T-cell (primary cell): ENCODE measurements around the gene C22orf23. TPM values are rescaled to one million over a fixed set of nuclear protein-coding genes. Genes with fewer than 3 reads are reported as not detected.
A peak's percentile ranks its signal among the peaks of the same experiment; 100 is the strongest.

Experiments used
- ATAC-seq, 4 experiments: fragments of 200-7000 bp in 3 of 4; fragments of 150-1000 bp in 1 of 4; cut with Tn5 transposase; replicated peaks in 1 of 4; 1 replicate in 3 of 4; 2 replicates in 1 of 4; pipeline ENCODE4 v1.10.0; 2021; ENCODE audit warnings: moderate library complexity in 3 of 4, mild to moderate bottlenecking in 2 of 4, moderate number of reproducible peaks in 1 of 4
- CTCF ChIA-PET, 2 donors: fragments of 300-600 bp; sonication (Branson Sonifier 250); formaldehyde crosslinking; loops; one replicate each; lab custom pipeline; 2022; ENCODE audit warnings: antibody characterized with exemption in 2 of 2; lab: Charles Lee
- POLR2A ChIA-PET, 2 donors: fragments of 300-600 bp; sonication (Branson Sonifier 250); formaldehyde crosslinking; loops; one replicate each; lab custom pipeline; 2022; ENCODE audit warnings: antibody characterized with exemption in 2 of 2; lab: Charles Lee
- DNase-seq, 35 experiments: peaks; one replicate each; pipeline versions ENCODE4 v3.0.0 to v3.0.0-alpha.2; 2013 to 2023
- H3K27ac ChIP-seq: one replicate; pipeline ENCODE4 v1.5.1; 2013; ENCODE audit warnings: low read length
- H3K27me3 ChIP-seq, 2 experiments: replicated peaks in 1 of 2; 1 replicate in 1 of 2; 2 replicates in 1 of 2; pipeline versions ENCODE4 v1.6.1 to v1.7.0; 2013; ENCODE audit warnings: low read length in 1 of 2, mixed read lengths in 1 of 2; ENCODE audit not compliant: control insufficient read depth in 2 of 2, insufficient read depth in 2 of 2; ENCODE audit errors: extremely low read depth in 1 of 2
- H3K36me3 ChIP-seq, 2 donors: 1 replicate in 1 of 2; 2 replicates in 1 of 2; pipeline versions ENCODE4 v1.6.1 to v1.7.0; 2013; ENCODE audit warnings: low read length in 1 of 2; ENCODE audit not compliant: control insufficient read depth in 2 of 2, insufficient read depth in 1 of 2; ENCODE audit errors: extremely low read depth in 1 of 2
- H3K4me1 ChIP-seq, 2 experiments: 1 replicate in 1 of 2; 2 replicates in 1 of 2; pipeline versions ENCODE4 v1.6.1 to v1.7.0; 2013; ENCODE audit warnings: low read length in 2 of 2, mixed read lengths in 1 of 2; ENCODE audit not compliant: insufficient read depth in 2 of 2, control insufficient read depth in 1 of 2; ENCODE audit errors: extremely low read depth in 1 of 2
- H3K4me3 ChIP-seq, 2 donors: 1 replicate in 1 of 2; 2 replicates in 1 of 2; pipeline versions ENCODE4 v1.5.1 to v1.7.0; 2013; ENCODE audit warnings: mild to moderate bottlenecking in 2 of 2, low read length in 1 of 2, moderate library complexity in 1 of 2; ENCODE audit not compliant: control insufficient read depth in 1 of 2; ENCODE audit errors: extremely low read depth in 1 of 2
- H3K9me3 ChIP-seq: 2 replicates; pipeline ENCODE4 v1.7.0; 2013
- H3K27ac Mint-ChIP-seq, 2 donors: one replicate each; pipeline ENCODE4 v1.8.0; 2020 to 2021; ENCODE audit warnings: mild to moderate bottlenecking in 2 of 2, mixed read lengths in 2 of 2
- H3K27me3 Mint-ChIP-seq, 2 donors: one replicate each; pipeline ENCODE4 v1.8.0; 2021 to 2022; ENCODE audit warnings: mixed read lengths in 2 of 2
- H3K36me3 Mint-ChIP-seq: one replicate; pipeline ENCODE4 v1.8.0; 2021; ENCODE audit warnings: mixed read lengths
- H3K4me1 Mint-ChIP-seq, 3 donors: one replicate each; pipeline ENCODE4 v1.8.0; 2020 to 2022; ENCODE audit warnings: mixed read lengths in 3 of 3, mild to moderate bottlenecking in 1 of 3
- H3K4me3 Mint-ChIP-seq, 3 donors: one replicate each; pipeline ENCODE4 v1.8.0; 2020 to 2022; ENCODE audit warnings: mild to moderate bottlenecking in 3 of 3, mixed read lengths in 3 of 3, moderate library complexity in 3 of 3
- H3K9me3 Mint-ChIP-seq, 3 donors: one replicate each; pipeline ENCODE4 v1.8.0; 2020 to 2022; ENCODE audit warnings: mixed read lengths in 3 of 3
- WGBS: methylation state at CpG from one replicate; pipeline ENCODE4 v1.1.5; 2013; ENCODE audit warnings: missing lambda C conversion rate; ENCODE audit not compliant: insufficient coverage; 5-methylcytosine and 5-hydroxymethylcytosine counted together
- total RNA-seq, 35 experiments: library from RNA in 6 of 35; stranded (reverse) in 6 of 35; fragments of 120-200 nt in 1 of 35; gene quantifications; one replicate each; pipeline versions ENCODE4 v1.2.1 to v1.2.4 and lab custom pipeline; 2013 to 2026

The C22orf23 gene
- total RNA-seq, 5 donors from 2014 or later (not counting 1 experiment from before 2014, with no cell fraction given), result not detected

DNA sequence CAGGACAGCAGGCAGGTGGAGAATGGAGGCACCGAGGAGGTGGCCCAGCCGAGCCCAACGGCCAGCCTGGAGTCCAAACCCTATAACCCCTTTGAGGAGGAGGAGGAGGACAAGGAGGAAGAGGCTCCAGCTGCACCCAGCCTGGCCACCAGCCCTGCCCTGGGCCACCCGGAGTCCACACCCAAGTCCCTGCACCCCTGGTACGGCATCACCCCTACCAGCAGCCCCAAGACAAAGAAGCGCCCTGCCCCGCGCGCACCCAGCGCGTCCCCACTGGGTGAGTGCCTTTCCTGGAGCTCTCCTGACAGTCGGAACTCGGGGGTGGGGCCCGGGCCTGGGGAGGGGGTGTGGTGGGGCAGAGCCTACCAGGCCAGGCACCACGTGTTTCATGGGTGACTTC lies 27.6 kb downstream of the C22orf23 start:
- peaks cover 21 to 58% of the 10 kb centered on the region in 2 donors for H3K36me3 ChIP-seq
- no peak overlapping the region for H3K27ac Mint-ChIP-seq

DNA sequence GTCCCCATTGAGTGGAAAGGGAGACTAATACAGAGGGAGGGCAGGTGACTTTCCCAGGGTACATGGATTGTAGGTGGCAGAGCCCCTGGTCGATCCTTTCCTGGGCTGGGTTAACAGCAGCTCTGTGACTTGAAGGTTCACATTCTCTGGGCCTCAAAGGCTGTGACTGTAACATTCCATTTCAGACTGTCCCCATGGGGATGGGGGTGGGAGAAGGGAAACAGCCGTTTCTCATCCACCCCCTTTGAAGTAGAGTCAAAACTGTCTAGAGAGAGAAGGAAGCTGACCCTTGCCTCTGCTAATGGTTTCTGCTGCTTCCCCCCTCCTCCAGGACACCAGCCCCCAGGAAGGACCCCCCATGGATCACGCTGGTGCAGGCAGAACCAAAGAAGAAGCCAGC lies 28.1 kb downstream of the C22orf23 start:
- no peaks in the 10 kb centered on the region for H3K27me3 Mint-ChIP-seq
- H3K36me3 Mint-ChIP-seq, result peaks cover 17% of the 10 kb centered on the region
- no peaks in the 10 kb centered on the region for H3K9me3 Mint-ChIP-seq
- ChIA-PET CTCF (interaction anchor here in 1 of 2 donors (0.6 kb wide), 1 partner anchor 103 kb away, joined by 13 read pairs; no protein-coding TSS in a partner anchor), POLR2A (no interaction called here)
- 100% methylated on average over 1 of the region's 3 CpGs for WGBS
- H3K4me3 Mint-ChIP-seq, result no peak overlapping the region
- ATAC-seq, result no peak
- H3K4me1 Mint-ChIP-seq, result peaks cover 0 to 2% (median under 1%) of the 10 kb centered on the region in 3 donors
- no peaks in the 10 kb centered on the region for H3K4me1 ChIP-seq
- no peaks in the 10 kb centered on the region for H3K27me3 ChIP-seq
- no peak for DNase-seq
- no peak overlapping the region for H3K27ac ChIP-seq
- no peak overlapping the region for H3K27ac Mint-ChIP-seq
- no peaks in the 10 kb centered on the region for H3K9me3 ChIP-seq
- no peak overlapping the region for H3K4me3 ChIP-seq
- H3K36me3 ChIP-seq, result peaks cover 19 to 56% of the 10 kb centered on the region in 2 donors

More for the DNA sequence above, 27.6 kb downstream of the C22orf23 start:
- no peak overlapping the region for H3K4me3 Mint-ChIP-seq
- H3K9me3 Mint-ChIP-seq, result no peaks in the 10 kb centered on the region
- H3K4me1 Mint-ChIP-seq, result peaks cover 0 to 2% (median 0%) of the 10 kb centered on the region in 3 donors
- no peak overlapping the region for H3K4me3 ChIP-seq
- ATAC-seq, result no peak
- H3K27me3 ChIP-seq, result no peaks in the 10 kb centered on the region
- H3K27ac ChIP-seq, result no peak overlapping the region
- no peak for DNase-seq
- 93% methylated on average over 5 of the region's 15 CpGs for WGBS
- ChIA-PET POLR2A (no interaction called here), CTCF (interaction anchor here in 1 of 2 donors (0.6 kb wide), 1 partner anchor 103 kb away, joined by 13 read pairs; no protein-coding TSS in a partner anchor)
- no peaks in the 10 kb centered on the region for H3K9me3 ChIP-seq
- no peaks in the 10 kb centered on the region for H3K4me1 ChIP-seq
- peaks cover 17% of the 10 kb centered on the region for H3K36me3 Mint-ChIP-seq
- H3K27me3 Mint-ChIP-seq, result no peaks in the 10 kb centered on the region

DNA sequence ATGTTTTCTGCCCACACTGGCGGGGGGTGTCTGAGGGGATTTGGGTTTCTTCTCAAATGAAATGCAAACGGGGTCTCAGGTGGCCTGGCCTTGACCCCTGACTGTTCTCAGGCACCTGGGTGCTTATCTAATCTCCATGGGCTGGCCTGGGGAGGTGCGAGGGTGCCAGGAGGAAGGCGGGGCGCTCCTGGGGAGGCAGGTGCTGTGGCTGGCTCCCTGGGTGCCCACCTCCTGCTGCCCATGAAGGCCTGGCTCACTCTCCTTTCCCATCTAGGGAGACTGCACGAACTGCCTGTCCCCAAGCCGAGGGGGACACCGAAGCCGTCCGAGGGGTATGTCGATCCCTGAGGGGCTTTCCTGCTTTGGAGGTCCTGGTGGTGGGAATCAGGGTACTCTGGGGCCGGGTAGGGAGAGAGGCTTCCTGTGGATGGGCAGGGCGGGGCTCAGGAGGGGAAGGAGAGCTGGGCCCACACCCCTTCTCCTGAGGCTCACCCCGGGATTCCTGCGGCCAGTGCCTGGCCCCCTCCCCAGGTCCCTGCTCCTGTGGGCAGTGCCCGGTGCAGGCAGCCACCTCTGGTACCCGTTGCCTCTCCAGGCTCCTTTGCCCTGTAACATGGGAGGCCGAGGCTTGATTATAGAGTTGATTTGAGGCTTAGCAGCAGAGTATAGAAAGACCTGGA lies 28.9 kb downstream of the C22orf23 start:
- Histone ChIP-seq H3K9me3 (no peaks in the 10 kb centered on the region), H3K4me3 (no peak overlapping the region), H3K36me3 (peaks cover 18 to 53% of the 10 kb centered on the region in 2 donors), H3K4me1 (no peaks in the 10 kb centered on the region), H3K27me3 (no peaks in the 10 kb centered on the region), H3K27ac (no peak overlapping the region)
- H3K27me3 Mint-ChIP-seq, result no peaks in the 10 kb centered on the region
- no peaks in the 10 kb centered on the region for H3K9me3 Mint-ChIP-seq
- DNase-seq (no peak), ATAC-seq (no peak)
- CTCF ChIA-PET, result no interaction called here
- peaks cover 4 to 6% (median 6%) of the 10 kb centered on the region in 3 donors for H3K4me1 Mint-ChIP-seq
- WGBS, result 92% methylated on average over 12 of the region's 18 CpGs
- peaks cover 21% of the 10 kb centered on the region for H3K36me3 Mint-ChIP-seq
- POLR2A ChIA-PET, result no interaction called here
- no peak overlapping the region for H3K27ac Mint-ChIP-seq
- no peak overlapping the region for H3K4me3 Mint-ChIP-seq

DNA sequence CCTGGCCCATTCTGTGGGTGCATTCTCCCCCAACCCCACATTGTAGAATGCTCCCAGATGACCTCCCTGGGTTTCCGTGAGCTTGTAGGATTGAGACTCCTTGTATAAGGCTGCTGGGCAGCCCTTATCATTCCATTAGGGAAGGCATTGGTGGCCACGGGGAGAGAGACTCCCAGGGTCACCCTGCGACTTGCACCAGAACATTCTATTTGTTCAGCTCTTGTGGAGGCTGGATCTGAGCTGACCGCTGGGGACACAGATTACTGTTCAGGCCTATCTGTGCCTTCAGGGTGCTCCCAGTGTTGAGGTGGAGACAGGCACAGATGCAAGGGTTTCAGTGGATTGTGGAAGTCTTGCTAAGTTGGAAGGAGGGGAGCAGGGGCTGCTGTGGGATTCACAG lies 29.5 kb downstream of the C22orf23 start:
- Mint-ChIP-seq H3K27me3 (no peaks in the 10 kb centered on the region), H3K4me3 (no peak overlapping the region), H3K4me1 (peaks cover 4 to 6% (median 6%) of the 10 kb centered on the region in 3 donors), H3K9me3 (no peaks in the 10 kb centered on the region), H3K27ac (no peak overlapping the region), H3K36me3 (peaks cover 18% of the 10 kb centered on the region)
- Histone ChIP-seq H3K4me1 (no peaks in the 10 kb centered on the region), H3K36me3 (peaks cover 18 to 51% of the 10 kb centered on the region in 2 donors), H3K4me3 (no peak overlapping the region), H3K9me3 (no peaks in the 10 kb centered on the region), H3K27me3 (no peaks in the 10 kb centered on the region), H3K27ac (no peak overlapping the region)
- ChIA-PET CTCF (no interaction called here), POLR2A (no interaction called here)
- DNase-seq, result no peak
- 94% methylated on average over 4 of the region's 4 CpGs for WGBS
- ATAC-seq, result no peak

DNA sequence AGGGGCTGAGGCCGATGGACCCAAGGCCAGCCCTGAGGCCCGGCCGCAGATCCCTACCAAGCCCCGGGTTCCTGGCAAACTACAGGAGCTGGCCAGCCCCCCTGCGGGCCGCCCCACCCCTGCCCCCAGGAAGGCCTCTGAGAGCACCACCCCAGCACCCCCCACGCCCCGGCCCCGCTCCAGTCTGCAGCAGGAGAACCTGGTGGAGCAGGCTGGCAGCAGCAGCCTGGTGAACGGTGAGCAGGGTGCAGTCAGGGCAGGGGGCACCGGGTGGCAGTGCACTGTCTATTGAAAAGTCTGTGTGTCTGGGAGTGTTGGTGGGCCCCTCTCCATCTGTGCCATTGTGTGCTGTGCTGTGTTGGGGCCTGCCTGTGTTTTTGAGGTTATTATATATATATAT lies 31.2 kb downstream of the C22orf23 start:
- H3K9me3 ChIP-seq, result no peaks in the 10 kb centered on the region
- Mint-ChIP-seq H3K4me1 (peaks cover 4 to 8% (median 6%) of the 10 kb centered on the region in 3 donors), H3K9me3 (no peaks in the 10 kb centered on the region), H3K36me3 (peaks cover 19% of the 10 kb centered on the region), H3K27ac (no peak overlapping the region), H3K27me3 (no peaks in the 10 kb centered on the region), H3K4me3 (no peak overlapping the region)
- H3K4me3 ChIP-seq, result no peak overlapping the region
- ATAC-seq, result peak in 2 of 4 experiments; percentile 30 to 36
- POLR2A ChIA-PET, result no interaction called here
- no peak for DNase-seq
- CTCF ChIA-PET, result no interaction called here
- H3K27me3 ChIP-seq, result no peaks in the 10 kb centered on the region
- H3K27ac ChIP-seq, result no peak overlapping the region
- WGBS, result 100% methylated on average over 5 of the region's 11 CpGs
- H3K4me1 ChIP-seq, result no peaks in the 10 kb centered on the region
- H3K36me3 ChIP-seq, result peaks cover 19 to 54% of the 10 kb centered on the region in 2 donors

DNA sequence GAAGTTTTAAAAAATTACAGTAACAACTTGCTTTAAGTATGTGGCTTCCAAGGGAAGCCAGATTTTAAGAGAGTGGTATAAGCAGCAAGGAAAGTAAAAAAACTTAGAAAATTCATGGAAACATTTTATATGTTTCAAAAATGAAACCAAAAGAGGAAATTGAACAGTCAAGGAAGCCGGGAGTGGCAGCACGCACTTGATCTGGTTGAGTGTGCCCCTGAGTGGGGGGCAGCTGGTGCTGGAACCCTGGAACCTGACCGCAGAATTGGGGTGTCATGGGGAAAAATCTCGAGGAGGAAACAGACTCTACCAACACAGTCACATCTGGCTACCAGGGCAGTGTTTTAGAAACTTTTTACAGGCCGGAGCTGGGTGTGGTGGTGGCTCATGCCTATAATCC lies 33.3 kb downstream of the C22orf23 start:
- Histone ChIP-seq H3K4me3 (no peak overlapping the region), H3K9me3 (no peaks in the 10 kb centered on the region), H3K27me3 (no peaks in the 10 kb centered on the region), H3K27ac (no peak overlapping the region), H3K4me1 (no peaks in the 10 kb centered on the region), H3K36me3 (peaks cover 16 to 45% of the 10 kb centered on the region in 2 donors)
- ChIA-PET POLR2A (interaction anchor here (0.6 to 0.7 kb wide), 3 partner anchors 26 to 385 kb away, joined by 5 to 8 read pairs (median 8); no protein-coding TSS in a partner anchor), CTCF (interaction anchor here in 1 of 2 donors (1.2 kb wide), 1 partner anchor 12 kb away, joined by 3 read pairs; no protein-coding TSS in a partner anchor)
- peaks cover 4 to 8% (median 6%) of the 10 kb centered on the region in 3 donors for H3K4me1 Mint-ChIP-seq
- ATAC-seq (no peak), DNase-seq (no peak)
- no peaks in the 10 kb centered on the region for H3K27me3 Mint-ChIP-seq
- H3K36me3 Mint-ChIP-seq, result peaks cover 19% of the 10 kb centered on the region
- WGBS, result no CpG with 5 or more reads among the region's 5 CpGs
- no peaks in the 10 kb centered on the region for H3K9me3 Mint-ChIP-seq
- H3K27ac Mint-ChIP-seq, result peak overlapping the region; percentile 66 to 80
- peak overlapping the region in 2 of 3 donors; percentile 39 to 56 for H3K4me3 Mint-ChIP-seq
